GM13976 (cell line): ENCODE data around the gene CDH20.

ENCODE experiments used
- DNase-seq: peaks from one replicate; pipeline ENCODE4 v3.0.0; 2012; ENCODE audit warnings: low spot score
- in situ Hi-C: fragments of 300-500 bp; cut with MboI; formaldehyde crosslinking; loops from one replicate; pipeline ENCODE4 v1.12.0; 2022; ENCODE audit warnings: low sequenced_read_pairs, mixed read lengths, inconsistent platforms; ENCODE audit not compliant: unreplicated experiment
- TF ChIP-seq, protein P1 (sequence below): IDR thresholded peaks from 2 replicates; pipeline ENCODE4 v1.5.1; 2012; ENCODE audit warnings: borderline replicate concordance, mild to moderate bottlenecking; ENCODE audit not compliant: insufficient read depth; ENCODE audit errors: extremely low read depth, missing control alignments, control extremely low read depth

The CDH20 gene

GRCh38 chr18:61579581-61579980 is 246.4 kb downstream of the CDH20 start:
- in situ Hi-C loops = loop anchor here (25.0 kb wide), 1 partner anchor 558 kb away; no protein-coding TSS in a partner anchor
- DNase-seq = no peak
- TF ChIP-seq, protein P1, sequence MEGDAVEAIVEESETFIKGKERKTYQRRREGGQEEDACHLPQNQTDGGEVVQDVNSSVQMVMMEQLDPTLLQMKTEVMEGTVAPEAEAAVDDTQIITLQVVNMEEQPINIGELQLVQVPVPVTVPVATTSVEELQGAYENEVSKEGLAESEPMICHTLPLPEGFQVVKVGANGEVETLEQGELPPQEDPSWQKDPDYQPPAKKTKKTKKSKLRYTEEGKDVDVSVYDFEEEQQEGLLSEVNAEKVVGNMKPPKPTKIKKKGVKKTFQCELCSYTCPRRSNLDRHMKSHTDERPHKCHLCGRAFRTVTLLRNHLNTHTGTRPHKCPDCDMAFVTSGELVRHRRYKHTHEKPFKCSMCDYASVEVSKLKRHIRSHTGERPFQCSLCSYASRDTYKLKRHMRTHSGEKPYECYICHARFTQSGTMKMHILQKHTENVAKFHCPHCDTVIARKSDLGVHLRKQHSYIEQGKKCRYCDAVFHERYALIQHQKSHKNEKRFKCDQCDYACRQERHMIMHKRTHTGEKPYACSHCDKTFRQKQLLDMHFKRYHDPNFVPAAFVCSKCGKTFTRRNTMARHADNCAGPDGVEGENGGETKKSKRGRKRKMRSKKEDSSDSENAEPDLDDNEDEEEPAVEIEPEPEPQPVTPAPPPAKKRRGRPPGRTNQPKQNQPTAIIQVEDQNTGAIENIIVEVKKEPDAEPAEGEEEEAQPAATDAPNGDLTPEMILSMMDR = no peak

DNA sequence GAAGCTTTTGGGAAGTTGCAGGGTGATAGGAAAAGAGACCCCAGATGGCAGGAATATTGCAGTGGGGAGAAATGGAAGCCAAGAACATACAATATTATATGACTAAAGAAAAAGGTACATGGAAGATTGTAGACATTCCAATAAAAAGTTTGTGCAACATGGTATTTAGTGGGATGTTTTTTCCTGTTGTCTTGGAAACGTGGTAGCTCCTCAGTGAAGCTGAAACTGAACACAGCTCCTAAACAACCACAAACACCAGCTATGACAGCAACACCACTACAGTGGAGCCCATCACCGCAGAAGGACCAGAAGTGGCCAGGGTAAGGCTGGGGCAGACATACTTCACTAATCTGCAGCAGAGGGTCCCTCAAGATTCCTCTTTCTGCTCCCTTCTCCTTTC is 246.8 kb downstream of the CDH20 start:
- DNase-seq = no peak
- in situ Hi-C loops = loop anchor here (25.0 kb wide), 1 partner anchor 557 kb away; no protein-coding TSS in a partner anchor
- TF ChIP-seq, protein P1 = no peak

GRCh38 chr18:61581578-61582201 is 248.5 kb downstream of the CDH20 start:
- in situ Hi-C loops = loop anchor here (25.0 kb wide), 1 partner anchor 556 kb away; no protein-coding TSS in a partner anchor
- DNase-seq = peak; percentile 84
- TF ChIP-seq, protein P1 = peak; percentile 88

DNA sequence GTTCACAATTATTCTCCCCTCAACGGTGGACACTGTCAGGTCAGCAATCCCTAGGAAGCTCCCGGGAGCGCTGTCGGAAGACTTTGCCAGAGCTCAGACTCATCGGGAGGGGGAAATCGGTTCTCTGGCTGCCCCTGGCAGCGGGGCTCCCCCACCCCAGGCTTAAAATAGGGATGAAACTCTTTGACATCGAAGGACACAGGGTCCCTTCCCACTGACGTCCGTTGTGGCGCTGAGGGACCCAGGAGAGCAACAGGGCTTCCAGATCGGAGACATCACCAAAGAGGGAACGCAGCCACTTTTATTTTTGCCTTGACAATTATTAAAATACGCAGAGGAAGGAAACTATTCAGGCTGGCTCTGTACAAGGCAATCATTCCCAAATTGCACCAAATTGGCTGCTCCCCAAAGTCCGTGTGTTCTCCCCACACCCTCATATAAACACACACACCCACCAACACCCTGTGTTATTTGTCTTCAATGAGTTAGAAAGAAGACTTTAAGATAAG is 249.0 kb downstream of the CDH20 start:
- TF ChIP-seq, protein P1 = no peak
- no peak for DNase-seq
- in situ Hi-C loops = loop anchor here (25.0 kb wide), 1 partner anchor 555 kb away; no protein-coding TSS in a partner anchor

- DNase-seq = no peak
- TF ChIP-seq, protein P1 = no peak
- in situ Hi-C loops = loop anchor here (25.0 kb wide), 1 partner anchor 554 kb away; no protein-coding TSS in a partner anchor
Observed at GRCh38 chr18:61583548-61583947, 250.3 kb downstream of the CDH20 start.

DNA sequence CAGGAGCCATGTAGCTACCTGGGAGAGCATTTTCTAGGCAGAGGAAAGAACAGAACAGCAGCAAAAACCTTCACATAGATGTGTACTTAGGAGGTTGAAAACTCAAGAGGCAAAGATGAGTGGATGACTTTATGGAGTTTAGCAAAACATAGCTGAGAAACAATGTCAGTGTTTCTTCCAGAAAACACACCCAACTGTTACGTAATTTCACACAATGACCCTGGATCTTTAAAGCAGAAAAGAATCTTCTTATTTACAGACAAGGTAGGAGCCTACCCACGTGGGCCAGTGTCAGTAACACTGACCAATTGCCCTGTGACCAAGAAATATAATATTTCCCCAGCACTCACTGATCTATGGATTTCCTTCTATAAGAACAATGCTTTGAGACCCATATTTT is 254.6 kb downstream of the CDH20 start:
- TF ChIP-seq, protein P1 = no peak
- DNase-seq = no peak
- in situ Hi-C loops = loop anchor here (25.0 kb wide), 1 partner anchor 549 kb away; no protein-coding TSS in a partner anchor
